ENCODE measurements around the gene SLC12A9.

The SLC12A9 gene

GRCh38 chr7:100860702-100861615 lies 8.4 kb downstream of the SLC12A9 start:
- DNase-seq, result no peak

GRCh38 chr7:100861616-100861985 lies 9.1 kb downstream of the SLC12A9 start:
- ATAC-seq (no peak), DNase-seq (no peak)

More at GRCh38 chr7:100860702-100861615, 8.4 kb downstream of the SLC12A9 start:
- ATAC-seq, result no peak

GRCh38 chr7:100863406-100863950 lies 11.0 kb downstream of the SLC12A9 start:
- DNase-seq (no peak), ATAC-seq (no peak)

- DNase-seq, result no peak
Observed at GRCh38 chr7:100864263-100864845, 11.8 kb downstream of the SLC12A9 start.

GRCh38 chr7:100865372-100865911 lies 12.9 kb downstream of the SLC12A9 start:
- no peak for DNase-seq
- no peak for ATAC-seq

More at GRCh38 chr7:100864263-100864845, 11.8 kb downstream of the SLC12A9 start:
- ATAC-seq, result no peak

GRCh38 chr7:100865938-100866728 lies 13.6 kb downstream of the SLC12A9 start:
- DNase-seq (peak; percentile 44), ATAC-seq (peak; percentile 40)

- DNase-seq (no peak), ATAC-seq (no peak)
Observed at GRCh38 chr7:100866729-100867039, 14.2 kb downstream of the SLC12A9 start.

- peak; percentile 84 for DNase-seq
- ATAC-seq, result peak; percentile 70
Observed at GRCh38 chr7:100867040-100867775, 14.7 kb downstream of the SLC12A9 start, which contains the start of gene TRIP6. Gene TRIP6 (plus strand): TSS chr7:100867387. CDS start chr7:100867498, 111 bp downstream.

GRCh38 chr7:100867776-100868485 lies 15.4 kb downstream of the SLC12A9 start:
- DNase-seq (no peak), ATAC-seq (no peak)

- ATAC-seq (no peak), DNase-seq (no peak)
Observed at GRCh38 chr7:100873599-100874299, 21.2 kb downstream of the SLC12A9 start.

- ATAC-seq, result no peak
- no peak for DNase-seq
Observed at GRCh38 chr7:100874300-100874576, 21.7 kb downstream of the SLC12A9 start.

GRCh38 chr7:100874577-100875355 lies 22.3 kb downstream of the SLC12A9 start, which contains the start of gene SRRT:
Gene SRRT (plus strand): TSS chr7:100875103. CDS start chr7:100875591, 488 bp downstream.
- DNase-seq, result peak; percentile 98
- ATAC-seq, result peak; percentile 94

- ATAC-seq (peak; percentile 34), DNase-seq (no peak)
Observed at GRCh38 chr7:100875356-100875751, 22.8 kb downstream of the SLC12A9 start.

GRCh38 chr7:100878013-100878412 lies 25.5 kb downstream of the SLC12A9 start:
- DNase-seq, result no peak
- no peak for ATAC-seq

- no peak for ATAC-seq
- no peak for DNase-seq
Observed at GRCh38 chr7:100878685-100879084, 26.2 kb downstream of the SLC12A9 start.

GRCh38 chr7:100879685-100880261 lies 27.3 kb downstream of the SLC12A9 start:
- ATAC-seq (no peak), DNase-seq (no peak)

- no peak for ATAC-seq
- no peak for DNase-seq
Observed at GRCh38 chr7:100880645-100881044, 28.1 kb downstream of the SLC12A9 start.

- ATAC-seq (no peak), DNase-seq (no peak)
Observed at GRCh38 chr7:100881136-100881535, 28.6 kb downstream of the SLC12A9 start.

GRCh38 chr7:100882201-100882600 lies 29.7 kb downstream of the SLC12A9 start:
- DNase-seq, result no peak
- ATAC-seq, result no peak

All from stimulated activated naive CD8-positive, alpha-beta T cell treated with anti-CD3 and anti-CD28 coated beads, Interleukin-15, Interleukin-2, amounts not matched to agents 100 U/mL and 50 U/mL, for 24 hours (primary cell).